ENCODE data around the gene PLPPR1. TPM values are rescaled to one million over a fixed set of nuclear protein-coding genes. Genes with fewer than 3 reads are reported as not detected.

Gene PLPPR1
- total RNA-seq, 2 experiments from 2014 or later, result not detected

DNA sequence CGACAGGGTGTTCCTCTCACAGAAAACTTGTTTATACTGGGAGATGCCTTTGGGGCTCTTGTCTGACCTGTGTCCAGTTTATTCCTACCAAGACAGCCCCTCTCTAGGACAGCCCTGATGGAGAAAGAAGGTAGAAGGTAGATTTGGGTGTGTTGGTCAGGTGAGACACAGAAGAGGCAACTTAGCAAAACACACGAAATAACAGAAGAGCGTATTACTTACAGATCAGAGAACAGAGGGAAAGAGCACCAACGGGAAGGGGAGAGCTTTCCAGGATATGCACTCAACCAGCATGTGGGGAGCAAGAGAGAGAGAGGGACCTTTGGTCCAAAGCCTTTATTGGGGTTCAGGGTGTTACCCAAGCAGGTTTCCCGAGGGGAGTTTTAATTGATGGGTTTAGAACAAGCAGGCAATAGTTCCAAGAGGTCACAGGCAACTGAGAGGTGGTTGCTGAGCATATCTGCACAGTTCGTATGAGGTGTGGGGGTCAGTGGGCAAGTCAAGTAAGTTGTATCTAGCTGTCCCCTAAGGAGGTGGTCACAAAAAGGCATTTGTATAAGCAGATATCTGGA, 324.5 kb downstream of the PLPPR1 start:
- Mint-ChIP-seq H3K27me3 (ENCODE audit: low read depth) (peaks cover 9% of the 10 kb centered on the region), H3K9me3 (ENCODE audit: insufficient read depth) (no peaks in the 10 kb centered on the region), H3K4me3 (no peak overlapping the region), H3K27ac (no peak overlapping the region), H3K36me3 (ENCODE audit: low read depth) (no peaks in the 10 kb centered on the region), H3K4me1 (ENCODE audit: low read depth) (no peaks in the 10 kb centered on the region)
- ChIA-PET POLR2A (no interaction called here), CTCF (no interaction called here)
- ATAC-seq (no peak), DNase-seq (no peak)

DNA sequence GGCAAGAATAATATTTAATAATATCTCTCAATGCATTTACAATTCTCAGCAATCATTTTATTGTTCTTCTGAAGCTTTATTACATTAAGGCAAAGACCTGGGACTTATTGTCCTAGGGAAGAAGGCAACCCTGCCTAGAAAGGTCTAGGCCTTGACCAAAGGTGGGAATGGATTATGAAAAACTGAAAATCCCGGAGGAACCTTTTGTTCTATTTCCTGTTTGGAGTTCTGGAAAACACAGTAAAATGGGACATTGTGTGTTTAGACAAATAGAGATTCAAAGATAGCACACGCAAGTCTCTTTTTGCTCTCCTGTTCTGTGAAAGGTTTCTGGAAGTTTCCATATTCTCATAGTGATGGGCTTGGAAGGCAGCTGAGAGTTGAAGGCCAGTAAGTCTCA, 325.2 kb downstream of the PLPPR1 start:
- Mint-ChIP-seq H3K4me3 (no peak overlapping the region), H3K27ac (no peak overlapping the region), H3K36me3 (ENCODE audit: low read depth) (no peaks in the 10 kb centered on the region), H3K27me3 (ENCODE audit: low read depth) (peaks cover 7% of the 10 kb centered on the region), H3K9me3 (ENCODE audit: insufficient read depth) (no peaks in the 10 kb centered on the region), H3K4me1 (ENCODE audit: low read depth) (no peaks in the 10 kb centered on the region)
- CTCF ChIA-PET, result no interaction called here
- ATAC-seq (no peak), DNase-seq (no peak)
- POLR2A ChIA-PET, result no interaction called here

DNA sequence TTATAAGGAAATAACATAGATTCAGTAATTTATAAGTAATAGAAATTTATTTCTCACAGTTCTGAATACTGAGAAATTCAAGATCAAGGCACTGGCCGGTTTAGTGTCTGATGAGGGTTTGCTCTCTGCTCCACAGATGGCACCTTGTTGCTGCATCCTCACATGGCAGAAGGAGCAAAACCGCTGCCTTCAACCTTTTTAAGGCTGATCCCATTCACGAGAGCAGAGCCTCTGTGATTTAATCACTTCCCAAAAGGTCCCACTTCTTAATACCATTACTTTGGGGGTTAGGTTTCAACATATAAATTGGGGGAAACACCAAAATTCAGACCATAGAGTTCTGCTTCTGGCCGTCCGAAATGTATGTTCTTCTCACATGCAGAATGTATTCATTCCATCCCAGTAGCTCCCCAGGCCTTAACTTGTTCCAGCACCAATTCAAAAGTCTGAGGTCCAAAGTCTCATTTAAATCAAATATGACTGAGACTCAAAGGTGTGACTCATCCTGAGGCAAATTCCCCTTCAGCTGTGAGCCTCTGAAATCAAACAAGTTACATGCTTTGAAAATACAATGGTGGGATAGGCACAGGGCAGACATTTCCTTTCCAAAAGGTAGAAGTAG, 325.7 kb downstream of the PLPPR1 start:
- peaks cover 5% of the 10 kb centered on the region for H3K27me3 Mint-ChIP-seq (ENCODE audit: low read depth)
- ChIA-PET POLR2A (no interaction called here), CTCF (no interaction called here)
- H3K9me3 Mint-ChIP-seq (ENCODE audit: insufficient read depth), result no peaks in the 10 kb centered on the region
- no peaks in the 10 kb centered on the region for H3K4me1 Mint-ChIP-seq (ENCODE audit: low read depth)
- DNase-seq (no peak), ATAC-seq (no peak)
- H3K27ac Mint-ChIP-seq, result no peak overlapping the region
- no peaks in the 10 kb centered on the region for H3K36me3 Mint-ChIP-seq (ENCODE audit: low read depth)
- H3K4me3 Mint-ChIP-seq, result no peak overlapping the region

DNA sequence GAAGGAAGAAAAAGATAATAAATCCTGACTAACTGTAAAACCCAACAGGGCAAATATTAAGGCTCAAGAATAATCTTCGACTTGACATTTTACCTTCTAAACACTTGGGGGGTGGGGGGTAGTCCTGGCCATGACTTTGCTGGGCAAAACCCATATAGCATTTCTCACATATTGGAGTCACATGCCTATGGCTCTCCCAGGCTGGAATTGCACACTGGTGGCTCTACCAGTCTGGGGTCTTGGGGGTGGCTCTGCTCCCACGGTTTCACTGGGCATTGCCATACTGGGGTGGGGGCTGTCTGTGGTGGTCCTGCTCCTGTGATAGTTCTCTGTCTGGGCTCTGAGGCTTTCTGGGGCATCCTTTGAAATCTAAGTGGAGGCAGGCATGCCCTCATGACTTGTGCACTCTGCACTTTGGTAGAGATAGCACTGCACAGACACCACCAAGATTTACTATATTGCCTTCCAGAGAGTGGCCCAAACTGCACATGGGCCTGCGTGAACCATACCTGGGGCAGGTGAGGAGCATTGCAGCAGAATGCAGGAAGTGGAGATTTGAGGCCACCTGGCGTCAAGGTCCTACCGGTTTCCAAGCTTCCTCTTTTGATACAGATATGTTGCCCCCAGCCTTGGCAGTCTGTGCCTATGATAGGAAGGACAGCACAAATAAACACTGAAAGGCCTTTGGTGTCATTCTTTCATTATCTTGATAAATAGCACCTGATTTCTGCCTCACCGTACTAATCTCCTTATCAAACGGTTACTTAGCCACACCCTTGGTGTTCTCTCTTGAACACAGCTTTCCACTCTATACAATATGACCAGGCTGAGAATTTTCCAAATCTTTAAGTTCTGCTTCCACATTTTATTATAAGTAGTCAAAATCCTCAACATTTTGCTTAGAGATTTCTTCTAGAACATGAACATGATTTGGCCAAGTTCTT, 326.5 kb downstream of the PLPPR1 start:
- no peak overlapping the region for H3K27ac Mint-ChIP-seq
- POLR2A ChIA-PET, result no interaction called here
- no peaks in the 10 kb centered on the region for H3K36me3 Mint-ChIP-seq (ENCODE audit: low read depth)
- peaks cover 3% of the 10 kb centered on the region for H3K27me3 Mint-ChIP-seq (ENCODE audit: low read depth)
- H3K9me3 Mint-ChIP-seq (ENCODE audit: insufficient read depth), result no peaks in the 10 kb centered on the region
- CTCF ChIA-PET, result no interaction called here
- no peak overlapping the region for H3K4me3 Mint-ChIP-seq
- no peak for ATAC-seq
- H3K4me1 Mint-ChIP-seq (ENCODE audit: low read depth), result no peaks in the 10 kb centered on the region
- DNase-seq, result no peak

DNA sequence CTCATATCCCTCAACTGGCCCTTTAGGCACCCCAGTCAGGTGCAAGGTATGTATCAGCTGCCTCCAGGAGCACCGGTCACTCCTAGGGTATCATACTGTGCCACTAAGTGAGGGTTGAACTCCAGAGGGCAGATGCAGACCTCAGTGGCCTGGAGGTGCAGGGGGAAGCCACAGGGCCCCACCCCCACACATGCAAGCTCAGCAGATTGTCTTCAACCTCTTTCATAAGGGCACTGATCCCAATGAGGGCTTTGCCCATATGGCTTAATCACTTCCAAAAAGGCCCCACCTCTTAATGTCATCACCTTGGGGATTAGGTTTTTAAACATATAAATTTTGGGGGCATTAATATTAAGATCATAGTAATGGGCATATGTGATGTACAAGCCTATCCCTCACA, 328.1 kb downstream of the PLPPR1 start:
- no peak overlapping the region for H3K4me3 Mint-ChIP-seq
- POLR2A ChIA-PET, result no interaction called here
- no peaks in the 10 kb centered on the region for H3K4me1 Mint-ChIP-seq (ENCODE audit: low read depth)

DNA sequence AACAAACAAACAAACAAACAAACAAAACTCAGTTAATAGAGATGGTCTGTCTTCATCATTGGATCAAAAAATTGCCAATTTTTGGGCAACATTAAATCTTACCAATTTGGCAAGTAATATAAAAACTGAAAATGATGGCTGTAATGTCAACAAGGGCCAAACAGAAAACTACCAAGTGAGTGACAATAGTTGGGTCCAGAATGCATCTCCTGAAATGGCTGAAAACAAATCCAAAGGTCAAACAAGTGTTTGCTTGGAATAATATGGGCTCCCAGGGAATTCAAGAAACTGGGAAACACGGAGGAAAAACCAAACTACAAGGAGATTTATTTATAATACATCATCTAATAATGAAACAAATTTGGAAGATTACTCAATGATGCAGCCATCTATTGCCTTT, 331.2 kb downstream of the PLPPR1 start:
- Mint-ChIP-seq H3K4me3 (no peak overlapping the region), H3K27me3 (ENCODE audit: low read depth) (peaks cover 2% of the 10 kb centered on the region), H3K4me1 (ENCODE audit: low read depth) (no peaks in the 10 kb centered on the region), H3K27ac (no peak overlapping the region), H3K9me3 (ENCODE audit: insufficient read depth) (no peaks in the 10 kb centered on the region), H3K36me3 (ENCODE audit: low read depth) (no peaks in the 10 kb centered on the region)
- DNase-seq, result no peak
- ChIA-PET CTCF (no interaction called here), POLR2A (no interaction called here)
- ATAC-seq, result no peak

More for the DNA sequence above, 328.1 kb downstream of the PLPPR1 start:
- Mint-ChIP-seq H3K9me3 (ENCODE audit: insufficient read depth) (no peaks in the 10 kb centered on the region), H3K36me3 (ENCODE audit: low read depth) (no peaks in the 10 kb centered on the region), H3K27ac (no peak overlapping the region), H3K27me3 (ENCODE audit: low read depth) (peaks cover 2% of the 10 kb centered on the region)
- CTCF ChIA-PET, result no interaction called here
- DNase-seq (no peak), ATAC-seq (no peak)

DNA sequence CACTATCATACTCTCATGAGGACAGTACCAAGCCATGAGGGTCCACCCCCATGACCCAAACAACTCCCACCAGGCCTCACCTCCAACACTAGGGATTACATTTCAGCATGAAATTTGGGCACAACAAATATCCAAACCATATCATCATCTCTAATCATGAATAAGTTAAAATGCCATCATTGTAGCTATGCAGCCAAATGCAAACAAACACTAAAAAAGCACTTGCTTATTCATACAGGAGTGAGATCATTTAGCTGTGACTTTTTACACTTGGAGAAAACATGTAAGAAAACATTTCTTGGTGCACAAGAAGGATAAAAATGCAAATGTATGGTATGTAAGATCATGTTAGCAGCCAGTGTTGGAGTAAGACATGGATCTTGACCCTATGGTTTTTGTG, 332.1 kb downstream of the PLPPR1 start:
- DNase-seq, result no peak
- ATAC-seq, result no peak
- Mint-ChIP-seq H3K27me3 (ENCODE audit: low read depth) (peaks cover 2% of the 10 kb centered on the region), H3K4me1 (ENCODE audit: low read depth) (no peaks in the 10 kb centered on the region), H3K9me3 (ENCODE audit: insufficient read depth) (no peaks in the 10 kb centered on the region), H3K4me3 (no peak overlapping the region), H3K27ac (no peak overlapping the region), H3K36me3 (ENCODE audit: low read depth) (no peaks in the 10 kb centered on the region)
- ChIA-PET CTCF (no interaction called here), POLR2A (no interaction called here)

DNA sequence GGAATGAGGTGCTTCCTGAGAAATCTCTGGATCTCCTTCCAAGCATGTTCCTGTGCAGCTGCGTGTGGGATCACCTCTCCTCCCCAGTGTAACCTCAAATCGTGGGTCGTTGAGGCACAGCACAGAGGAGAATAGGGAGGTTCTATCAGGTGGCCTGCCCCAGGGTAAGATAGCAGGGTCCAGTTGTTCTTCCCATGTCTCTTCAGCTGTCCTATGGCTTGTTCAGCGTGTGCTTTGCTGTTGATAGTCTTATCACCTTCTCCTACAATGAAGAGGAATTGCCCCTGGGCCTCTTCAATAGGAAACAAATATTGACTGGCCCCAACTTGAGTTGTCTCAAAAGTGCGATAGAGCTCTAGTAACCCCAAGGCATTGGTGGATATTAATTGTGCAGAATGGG, 333.9 kb downstream of the PLPPR1 start:
- peaks cover 2% of the 10 kb centered on the region for H3K27me3 Mint-ChIP-seq (ENCODE audit: low read depth)
- ATAC-seq (no peak), DNase-seq (no peak)
- no peaks in the 10 kb centered on the region for H3K4me1 Mint-ChIP-seq (ENCODE audit: low read depth)
- no peaks in the 10 kb centered on the region for H3K9me3 Mint-ChIP-seq (ENCODE audit: insufficient read depth)
- ChIA-PET CTCF (interaction anchor here (1.0 kb wide), 1 partner anchor 11 kb away, joined by 3 read pairs; no protein-coding TSS in a partner anchor), POLR2A (no interaction called here)
- no peak overlapping the region for H3K27ac Mint-ChIP-seq
- no peaks in the 10 kb centered on the region for H3K36me3 Mint-ChIP-seq (ENCODE audit: low read depth)
- no peak overlapping the region for H3K4me3 Mint-ChIP-seq

DNA sequence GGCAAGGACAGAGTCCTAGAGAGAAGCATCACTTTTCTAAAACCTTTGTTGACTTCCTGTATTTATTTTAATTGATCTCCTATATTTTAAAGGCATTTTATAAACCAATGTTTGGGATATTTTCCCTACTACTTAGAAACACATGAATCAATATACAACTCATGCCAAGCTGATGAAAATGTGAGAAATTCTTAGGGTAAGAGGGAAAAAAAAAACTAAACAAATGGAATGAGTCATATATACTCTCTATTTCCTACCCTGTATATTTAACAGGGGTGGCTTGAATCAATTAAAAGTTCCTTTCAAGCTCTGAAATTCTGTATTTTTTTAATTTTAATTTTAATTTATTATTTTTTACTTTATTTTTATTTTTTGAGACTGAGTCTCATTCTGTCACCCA, 336.7 kb downstream of the PLPPR1 start:
- ChIA-PET CTCF (no interaction called here), POLR2A (no interaction called here)
- Mint-ChIP-seq H3K27ac (no peak overlapping the region), H3K36me3 (ENCODE audit: low read depth) (no peaks in the 10 kb centered on the region), H3K4me1 (ENCODE audit: low read depth) (no peaks in the 10 kb centered on the region), H3K27me3 (ENCODE audit: low read depth) (peaks cover 2% of the 10 kb centered on the region), H3K4me3 (no peak overlapping the region), H3K9me3 (ENCODE audit: insufficient read depth) (no peaks in the 10 kb centered on the region)
- ATAC-seq (no peak), DNase-seq (no peak)

DNA sequence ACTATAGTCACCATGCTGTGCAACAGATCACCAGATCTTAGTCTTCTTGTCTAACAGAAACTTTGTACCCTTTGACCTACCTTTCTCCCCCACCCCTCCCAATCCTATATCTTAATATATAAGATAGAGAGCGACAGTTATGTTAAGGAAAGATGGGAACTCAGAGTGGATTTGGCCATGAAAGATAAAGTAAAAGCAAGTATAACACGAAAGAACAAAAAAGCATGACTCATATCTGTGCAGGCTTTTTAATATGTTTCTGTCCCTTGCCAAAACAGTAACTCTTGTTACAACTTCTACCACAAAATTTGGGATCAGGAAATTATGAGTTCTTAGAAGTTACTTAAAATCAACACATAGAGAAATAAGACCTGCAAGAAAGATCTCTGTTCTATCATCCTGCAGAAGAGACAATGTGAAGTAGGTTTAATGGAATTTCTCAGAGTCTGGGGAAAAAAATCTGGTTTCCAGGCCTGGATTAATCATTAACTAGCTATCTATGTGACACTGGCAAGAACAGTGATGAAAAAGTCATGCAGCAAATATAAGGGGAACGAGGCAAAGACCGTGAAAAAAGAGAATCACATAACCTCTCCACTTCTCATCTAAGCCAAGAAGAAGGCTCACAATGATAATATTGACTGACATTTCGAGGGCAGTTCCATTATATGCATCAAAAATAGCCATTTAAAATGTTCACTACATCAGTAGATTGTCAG, 337.7 kb downstream of the PLPPR1 start:
- no peak overlapping the region for H3K4me3 Mint-ChIP-seq
- CTCF ChIA-PET, result no interaction called here

DNA sequence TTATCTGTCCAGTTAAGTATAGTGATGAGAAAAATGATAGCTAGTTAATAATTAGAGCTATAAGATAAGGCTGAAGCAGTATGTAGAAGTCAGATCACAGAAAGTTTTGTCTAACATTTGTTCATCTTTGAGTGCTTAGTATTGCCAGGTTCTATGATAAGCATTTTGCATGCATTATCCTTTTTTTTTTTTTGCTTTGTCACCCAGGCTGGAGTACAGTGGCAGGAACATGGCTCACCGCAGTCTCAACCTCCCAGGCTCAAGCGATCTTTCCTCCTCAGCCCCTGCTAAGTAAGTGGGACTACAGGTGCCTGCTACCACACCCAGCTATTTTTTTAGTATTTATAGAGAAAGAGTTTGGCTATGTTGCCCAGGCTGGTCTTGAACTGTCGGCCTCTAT, 338.8 kb downstream of the PLPPR1 start:
- no peaks in the 10 kb centered on the region for H3K36me3 Mint-ChIP-seq (ENCODE audit: low read depth)
- no peaks in the 10 kb centered on the region for H3K9me3 Mint-ChIP-seq (ENCODE audit: insufficient read depth)
- POLR2A ChIA-PET, result no interaction called here
- peaks cover 3% of the 10 kb centered on the region for H3K27me3 Mint-ChIP-seq (ENCODE audit: low read depth)
- CTCF ChIA-PET, result no interaction called here
- ATAC-seq (no peak), DNase-seq (no peak)
- no peak overlapping the region for H3K27ac Mint-ChIP-seq
- no peaks in the 10 kb centered on the region for H3K4me1 Mint-ChIP-seq (ENCODE audit: low read depth)
- H3K4me3 Mint-ChIP-seq, result no peak overlapping the region

More for the DNA sequence above, 337.7 kb downstream of the PLPPR1 start:
- Mint-ChIP-seq H3K4me1 (ENCODE audit: low read depth) (no peaks in the 10 kb centered on the region), H3K9me3 (ENCODE audit: insufficient read depth) (no peaks in the 10 kb centered on the region), H3K27ac (no peak overlapping the region), H3K36me3 (ENCODE audit: low read depth) (no peaks in the 10 kb centered on the region), H3K27me3 (ENCODE audit: low read depth) (no peaks in the 10 kb centered on the region)
- ATAC-seq, result no peak
- POLR2A ChIA-PET, result no interaction called here
- no peak for DNase-seq

DNA sequence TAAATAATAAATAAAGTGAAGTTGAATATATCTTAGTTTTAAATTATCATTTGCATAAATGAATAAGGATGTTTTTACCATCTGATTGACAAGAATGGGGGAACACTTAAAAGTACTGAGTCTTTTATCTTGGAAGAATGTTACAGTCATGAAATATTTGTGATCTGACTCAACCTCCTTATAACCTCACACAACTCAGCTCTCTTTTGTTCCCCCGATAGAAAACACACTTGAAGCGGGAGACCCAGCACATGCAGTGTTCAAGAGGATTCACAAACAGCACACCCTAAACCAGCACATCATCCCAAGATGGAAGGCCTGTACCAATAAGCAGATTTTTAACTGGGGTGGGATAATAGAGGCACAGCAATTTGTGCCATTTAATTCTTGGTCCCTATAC, 340.8 kb downstream of the PLPPR1 start:
- H3K27me3 Mint-ChIP-seq (ENCODE audit: low read depth), result peaks cover 5% of the 10 kb centered on the region
- no peak overlapping the region for H3K4me3 Mint-ChIP-seq
- POLR2A ChIA-PET, result no interaction called here
- no peak for ATAC-seq
- H3K36me3 Mint-ChIP-seq (ENCODE audit: low read depth), result no peaks in the 10 kb centered on the region
- CTCF ChIA-PET, result no interaction called here
- DNase-seq, result no peak
- no peaks in the 10 kb centered on the region for H3K4me1 Mint-ChIP-seq (ENCODE audit: low read depth)
- no peaks in the 10 kb centered on the region for H3K9me3 Mint-ChIP-seq (ENCODE audit: insufficient read depth)
- no peak overlapping the region for H3K27ac Mint-ChIP-seq

Measured in activated CD8-positive, alpha-beta T cell treated with anti-CD3 and anti-CD28 coated beads, Interleukin-2, amount 10 ng/mL, durations not matched to agents 7 days and 5 days (primary cell).